Measurements from ENCODE around the gene GPR17.

Gene GPR17, protein sequence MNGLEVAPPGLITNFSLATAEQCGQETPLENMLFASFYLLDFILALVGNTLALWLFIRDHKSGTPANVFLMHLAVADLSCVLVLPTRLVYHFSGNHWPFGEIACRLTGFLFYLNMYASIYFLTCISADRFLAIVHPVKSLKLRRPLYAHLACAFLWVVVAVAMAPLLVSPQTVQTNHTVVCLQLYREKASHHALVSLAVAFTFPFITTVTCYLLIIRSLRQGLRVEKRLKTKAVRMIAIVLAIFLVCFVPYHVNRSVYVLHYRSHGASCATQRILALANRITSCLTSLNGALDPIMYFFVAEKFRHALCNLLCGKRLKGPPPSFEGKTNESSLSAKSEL

GRCh38 chr2:127645395-127646291 lies at the start of gene GPR17:
Gene GPR17, plus strand, starts transcription at chr2:127646153. Its CDS starts 4,583 bp downstream, at chr2:127650736.
- no peak for DNase-seq (ENCODE audit: low read depth)

DNA sequence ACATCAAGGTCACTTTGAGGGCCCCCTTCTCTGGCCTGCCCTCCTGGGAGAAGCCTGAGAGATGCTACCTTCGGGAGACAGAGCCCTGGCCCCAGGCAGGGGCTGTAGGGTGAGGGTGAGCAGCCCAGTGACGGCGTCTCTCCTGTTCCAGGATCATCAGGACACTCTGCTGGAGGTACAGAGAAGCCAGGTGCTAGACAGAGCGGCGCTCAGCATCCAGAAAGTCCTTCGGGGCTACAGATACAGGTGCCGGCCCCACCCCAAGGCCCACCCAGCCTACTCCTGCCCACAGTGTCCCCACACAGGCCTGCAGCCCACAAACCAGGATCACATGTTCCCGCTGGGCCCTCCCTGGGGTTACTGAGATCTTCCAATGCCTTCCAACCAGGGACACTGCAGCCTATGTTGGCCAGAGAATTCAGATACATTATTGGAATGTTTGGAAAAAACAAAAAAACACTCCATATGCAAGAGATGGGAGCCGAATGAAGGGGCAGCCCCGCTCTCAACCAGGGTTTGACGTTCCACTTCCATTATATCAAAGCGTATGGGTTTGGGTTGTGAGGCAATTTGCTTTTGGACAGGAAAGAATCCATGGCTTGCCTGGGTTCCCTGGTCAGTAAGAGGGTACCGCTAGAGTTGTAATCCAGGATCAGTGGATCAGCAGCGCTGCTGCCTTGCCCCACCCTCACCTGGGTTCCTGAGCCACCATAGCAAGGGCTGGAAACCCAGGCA lies 49.5 kb upstream of the GPR17 start:
- no peak for DNase-seq (ENCODE audit: low read depth)

- no peak for DNase-seq (ENCODE audit: low read depth)
These were observed 48.6 kb upstream of the GPR17 start for GRCh38 chr2:127597046-127597983.

DNA sequence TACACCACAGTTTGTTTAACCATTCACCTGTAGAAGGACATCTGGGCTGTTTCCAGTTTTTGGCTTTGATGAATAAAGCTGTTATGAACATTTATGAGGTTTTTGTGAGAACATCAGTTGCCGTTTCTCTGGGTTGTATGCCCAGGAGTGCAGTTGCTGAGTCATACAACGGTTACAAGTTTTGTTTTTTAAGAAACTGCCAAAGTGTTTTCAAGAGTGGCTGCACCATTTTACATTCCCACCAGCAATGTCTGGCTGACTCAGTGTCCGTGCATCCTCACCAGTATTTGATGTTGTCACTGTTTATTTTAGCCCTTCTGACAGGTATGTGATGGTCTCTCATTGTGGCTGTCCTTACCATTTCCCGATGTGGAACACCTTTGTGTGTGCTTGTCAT lies 48.0 kb upstream of the GPR17 start:
- DNase-seq (ENCODE audit: low read depth) = no peak

DNA sequence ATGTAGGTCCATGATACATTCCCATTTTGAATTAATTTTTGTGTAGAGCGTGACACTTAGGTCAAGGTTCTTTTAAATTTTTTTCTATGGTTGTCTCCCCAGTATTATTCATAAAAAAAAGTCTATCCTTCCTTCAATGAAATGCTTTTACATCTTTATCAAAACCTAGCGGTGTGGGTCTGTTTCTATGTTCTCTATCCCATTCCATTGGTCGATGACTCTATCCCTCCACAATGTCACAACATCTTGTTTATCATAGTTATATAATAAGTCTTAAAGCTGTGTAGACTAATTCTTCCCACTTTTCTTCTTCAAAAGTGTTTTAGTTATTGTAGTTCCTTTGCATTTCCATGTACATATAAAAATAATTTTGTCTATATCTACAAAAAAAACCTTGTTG lies 47.2 kb upstream of the GPR17 start:
- no peak for DNase-seq (ENCODE audit: low read depth)

DNA sequence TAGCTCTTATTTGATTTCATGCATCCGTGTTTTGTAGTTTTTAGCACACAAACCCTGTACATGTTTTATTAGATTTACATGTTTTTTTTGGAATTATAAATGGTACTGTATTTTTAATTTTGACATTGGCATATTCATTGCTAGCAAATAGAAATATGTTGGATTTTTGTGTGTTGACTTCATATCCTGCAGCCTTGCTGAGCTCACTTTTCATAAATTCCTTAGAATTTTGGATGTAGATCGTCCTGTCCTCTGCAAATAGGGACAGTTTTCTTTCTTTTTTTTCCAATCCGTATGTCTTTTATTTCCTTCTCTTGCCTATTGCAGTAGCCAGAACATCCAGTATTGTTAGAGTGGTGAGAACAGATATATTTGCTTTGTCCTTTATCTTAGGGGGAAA lies 46.7 kb upstream of the GPR17 start:
- no peak for DNase-seq (ENCODE audit: low read depth)

DNA sequence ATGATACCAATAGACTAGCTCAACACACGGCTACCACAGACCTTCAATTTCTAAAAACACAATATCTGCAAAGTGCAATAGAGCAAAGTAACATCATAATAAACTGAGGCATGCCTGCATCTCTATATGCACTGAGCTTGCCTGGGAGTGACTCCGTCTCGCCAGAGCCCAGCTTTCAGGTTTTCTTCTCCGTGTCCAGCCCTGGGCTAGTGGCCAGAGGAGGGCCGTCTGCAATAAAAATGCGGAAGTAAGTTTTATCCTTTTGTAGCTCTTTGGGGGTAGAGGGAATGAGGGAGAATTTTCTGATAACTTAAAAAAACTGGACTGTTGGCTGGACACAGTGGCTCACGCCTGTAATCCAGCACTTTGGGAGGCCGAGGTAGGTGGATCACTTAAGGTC lies 41.0 kb upstream of the GPR17 start:
- DNase-seq (ENCODE audit: low read depth) = no peak

- DNase-seq (ENCODE audit: low read depth) = no peak
These were observed 40.2 kb upstream of the GPR17 start for GRCh38 chr2:127605691-127606263.

- no peak for DNase-seq (ENCODE audit: low read depth)
These were observed 39.1 kb upstream of the GPR17 start for GRCh38 chr2:127606625-127607398.

DNA sequence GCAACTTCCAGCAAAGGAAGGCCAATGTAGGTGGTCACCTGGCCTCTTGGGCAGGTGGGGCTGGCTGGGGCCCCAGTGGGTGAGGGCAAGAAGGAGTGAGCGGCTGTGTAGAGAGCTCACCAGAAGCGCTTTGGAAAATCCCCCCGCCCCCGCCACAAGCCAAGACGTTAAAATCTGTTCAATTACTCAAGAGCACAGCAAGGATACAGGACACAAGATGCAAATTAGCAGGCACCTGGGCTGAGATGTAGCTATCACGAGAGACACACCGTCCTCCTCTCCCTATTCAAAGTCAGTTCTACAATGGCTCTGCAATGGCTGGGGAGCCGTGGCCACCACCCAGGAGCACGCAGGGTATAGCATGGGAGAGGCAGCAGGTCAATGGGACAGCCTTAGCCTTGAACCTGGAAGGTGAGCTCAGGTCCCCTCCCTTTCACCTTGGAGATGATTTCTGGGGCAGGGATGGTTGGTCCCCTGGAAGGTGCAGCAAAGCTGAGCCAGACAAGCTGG lies 38.5 kb upstream of the GPR17 start:
- no peak for DNase-seq (ENCODE audit: low read depth)

GRCh38 chr2:127608061-127609030 lies 37.6 kb upstream of the GPR17 start:
- DNase-seq (ENCODE audit: low read depth) = no peak

DNA sequence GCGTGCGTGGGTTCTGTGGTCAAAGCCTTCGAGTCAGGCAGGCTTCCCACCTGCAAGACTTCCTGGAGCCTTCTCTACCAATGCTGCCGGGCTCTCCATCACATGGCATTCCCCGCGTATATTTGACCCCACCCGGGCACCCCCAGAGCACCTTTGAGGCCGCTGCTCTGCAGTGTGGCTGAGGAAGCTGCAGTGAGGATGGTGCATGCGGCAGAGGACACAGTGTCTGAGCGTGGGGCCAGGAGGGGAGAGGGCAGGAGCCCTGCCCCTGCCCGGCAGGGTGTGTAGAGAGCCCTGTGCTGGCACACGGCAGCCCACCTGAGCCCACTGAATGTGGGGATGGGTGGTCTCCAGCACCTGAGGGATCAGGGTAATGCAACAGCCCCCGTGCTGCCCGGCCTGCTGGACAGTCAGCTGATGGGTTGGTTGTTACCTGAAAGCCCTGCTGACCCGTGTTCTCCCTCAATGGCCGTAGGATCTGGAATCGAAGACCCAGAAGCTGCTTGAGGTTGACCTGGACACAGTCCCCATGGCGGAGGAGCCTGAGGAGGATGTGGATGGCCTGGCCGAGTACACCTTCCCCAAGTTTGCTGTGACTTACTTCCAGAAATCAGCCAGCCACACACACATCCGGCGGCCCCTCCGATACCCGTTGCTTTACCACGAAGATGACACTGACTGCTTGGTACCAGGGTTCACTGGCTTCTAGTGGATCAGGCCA lies 36.8 kb upstream of the GPR17 start:
- DNase-seq (ENCODE audit: low read depth) = no peak

DNA sequence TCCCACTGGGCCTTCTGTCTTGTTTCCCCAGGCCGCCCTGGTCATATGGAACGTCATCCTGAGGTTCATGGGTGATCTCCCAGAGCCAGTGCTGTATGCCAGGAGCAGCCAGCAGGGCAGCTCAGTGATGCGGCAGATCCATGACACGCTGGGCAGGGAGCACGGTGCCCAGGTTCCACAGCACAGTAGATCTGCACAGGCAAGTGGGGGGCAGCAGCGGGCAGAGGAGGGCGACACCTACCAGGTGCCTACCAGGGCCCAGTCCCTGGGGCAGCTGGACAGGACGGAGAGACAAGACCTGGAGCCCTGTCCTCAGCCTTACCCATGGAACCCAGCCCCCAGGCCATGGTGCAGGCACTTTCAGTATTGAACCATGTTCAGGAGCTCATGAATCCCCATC lies 36.1 kb upstream of the GPR17 start:
- no peak for DNase-seq (ENCODE audit: low read depth)

DNA sequence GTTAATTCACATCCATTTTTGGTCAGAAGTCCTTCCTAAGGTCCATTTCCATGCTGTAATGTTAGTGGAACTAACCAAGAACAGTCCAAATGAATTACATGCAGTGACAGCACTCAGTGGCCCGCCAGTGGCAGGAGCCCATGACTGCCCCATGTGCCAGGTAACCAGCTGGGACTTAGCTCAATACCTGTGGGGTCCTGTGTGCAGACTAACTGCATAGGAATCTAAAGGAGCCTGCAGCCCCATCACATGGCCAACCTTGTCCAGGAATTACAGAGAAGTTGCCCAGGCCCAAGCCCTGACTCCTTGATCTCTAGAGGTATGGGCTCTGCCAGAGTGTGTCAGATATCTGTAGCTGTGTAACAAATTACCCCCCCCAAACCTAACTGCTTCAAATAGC lies 35.4 kb upstream of the GPR17 start:
- no peak for DNase-seq (ENCODE audit: low read depth)

- DNase-seq (ENCODE audit: low read depth) = no peak
These were observed 34.7 kb upstream of the GPR17 start for GRCh38 chr2:127611076-127611925.

- DNase-seq (ENCODE audit: low read depth) = no peak
These were observed 33.7 kb upstream of the GPR17 start for GRCh38 chr2:127612111-127612822.

GRCh38 chr2:127614246-127614645 lies 31.7 kb upstream of the GPR17 start:
- no peak for DNase-seq (ENCODE audit: low read depth)

Measured in CMK (cell line).